AG09309 (cell line): ENCODE results near the gene CHST14.

Source experiments
- DNase-seq: peaks from one replicate; pipeline ENCODE4 v3.0.0-alpha.2; 2010; ENCODE audit warnings: low read depth
- H3K4me3 ChIP-seq: 2 replicates; pipeline ENCODE4 v1.5.1; 2011; ENCODE audit warnings: mild to moderate bottlenecking, low read depth, low read length, moderate library complexity; ENCODE audit not compliant: control insufficient read depth
- CTCF ChIP-seq: IDR thresholded peaks from 2 replicates; pipeline ENCODE4 v1.5.1; 2011; ENCODE audit warnings: mild to moderate bottlenecking, low read depth, low read length, inconsistent platforms; ENCODE audit not compliant: insufficient read depth, control insufficient read depth; ENCODE audit errors: missing control alignments

Gene CHST14

GRCh38 chr15:40470423-40471104, at the start of gene CHST14:
CHST14 (plus strand) TSS chr15:40470984; CDS start chr15:40471214, 230 bp downstream.
- no peak for DNase-seq
- no peak for TF ChIP-seq CTCF
- peak within 1 kb of the TSS; percentile 53 for H3K4me3 ChIP-seq

- no peak overlapping the region for H3K4me3 ChIP-seq
- TF ChIP-seq CTCF, result peak; percentile 97
- no peak for DNase-seq
Measured at GRCh38 chr15:40421246-40422157, 49.3 kb upstream of the CHST14 start.

- no peak overlapping the region for H3K4me3 ChIP-seq
- DNase-seq, result no peak
- no peak for TF ChIP-seq CTCF
Measured at GRCh38 chr15:40424483-40425115, 46.2 kb upstream of the CHST14 start.

- no peak overlapping the region for H3K4me3 ChIP-seq
- no peak for DNase-seq
- TF ChIP-seq CTCF, result no peak
Measured at GRCh38 chr15:40425681-40426080, 45.1 kb upstream of the CHST14 start.

GRCh38 chr15:40427188-40427587, 43.6 kb upstream of the CHST14 start:
- no peak for TF ChIP-seq CTCF
- H3K4me3 ChIP-seq, result no peak overlapping the region

GRCh38 chr15:40428185-40428584, 42.6 kb upstream of the CHST14 start:
- H3K4me3 ChIP-seq, result no peak overlapping the region
- TF ChIP-seq CTCF, result no peak
- no peak for DNase-seq

More at GRCh38 chr15:40427188-40427587, 43.6 kb upstream of the CHST14 start:
- no peak for DNase-seq
